OCI-LY7 (cell line): Measurements from ENCODE around the gene PI4K2A. TPM values are rescaled to one million over a fixed set of nuclear protein-coding genes. Genes with fewer than 3 reads are reported as not detected.

Experiments used
- BruUV-seq: library from RNA; stranded (reverse); fragments of 400-500 nt; replicated peaks from 2 replicates; lab custom pipeline; 2021; lab: Mats Ljungman, UMichigan
- CTCF ChIA-PET: fragments of 300-600 bp; sonication (Branson Sonifier 250); formaldehyde crosslinking; loops from one replicate; lab custom pipeline; 2022; ENCODE audit warnings: antibody characterized with exemption; ENCODE audit not compliant: unreplicated experiment; lab: Charles Lee
- POLR2A ChIA-PET: fragments of 300-600 bp; sonication (Branson Sonifier 250); formaldehyde crosslinking; loops from one replicate; lab custom pipeline; 2022; ENCODE audit warnings: antibody characterized with exemption; lab: Charles Lee
- DNase-seq: peaks from one replicate; pipeline ENCODE4 v3.0.0-alpha.2; 2015; ENCODE audit warnings: low spot score
- H2AFZ ChIP-seq: fragments of 200-600 bp; sonication (generic), shearing (Covaris generic); 2 replicates; pipeline ENCODE4 v1.6.1; 2014; ENCODE audit warnings: mild to moderate bottlenecking, antibody characterized with exemption, low read length, moderate library complexity
- H3K27ac ChIP-seq: fragments of 200-600 bp; sonication (generic); 2 replicates; pipeline ENCODE4 v1.5.1; 2014; ENCODE audit warnings: mixed run types, low read depth, mild to moderate bottlenecking, moderate library complexity, low read length, inconsistent platforms; ENCODE audit not compliant: poor library complexity, severe bottlenecking
- H3K36me3 ChIP-seq: fragments of 200-600 bp; sonication (generic); 2 replicates; pipeline ENCODE4 v1.6.1; 2014; ENCODE audit warnings: mild to moderate bottlenecking, antibody characterized with exemption, low read length, moderate library complexity, mixed read lengths; ENCODE audit not compliant: insufficient read depth
- H3K4me1 ChIP-seq: fragments of 200-600 bp; sonication (generic); 2 replicates; pipeline ENCODE4 v1.5.1; 2014; ENCODE audit warnings: mild to moderate bottlenecking, low read length; ENCODE audit not compliant: insufficient read depth, poor library complexity, severe bottlenecking
- H3K4me2 ChIP-seq: fragments of 200-600 bp; sonication (generic); 2 replicates; pipeline ENCODE4 v1.6.1; 2014; ENCODE audit warnings: mild to moderate bottlenecking, low read length
- H3K4me3 ChIP-seq: fragments of 200-600 bp; sonication (generic); 2 replicates; pipeline ENCODE4 v1.5.1; 2014; ENCODE audit warnings: mild to moderate bottlenecking, low read depth, low read length; ENCODE audit not compliant: poor library complexity, severe bottlenecking
- H3K79me2 ChIP-seq: fragments of 200-600 bp; sonication (generic); 2 replicates; pipeline ENCODE4 v1.6.1; 2016; ENCODE audit warnings: low read depth, mild to moderate bottlenecking, low read length, moderate library complexity, mixed read lengths; ENCODE audit not compliant: insufficient read depth
- H3K9me2 ChIP-seq: fragments of 200-600 bp; sonication (generic); 2 replicates; pipeline ENCODE4 v1.6.1; 2016; ENCODE audit warnings: mild to moderate bottlenecking, low read length, mixed read lengths; ENCODE audit not compliant: insufficient read depth
- H3K9me3 ChIP-seq: fragments of 200-600 bp; sonication (generic); 2 replicates; pipeline ENCODE4 v1.6.1; 2014; ENCODE audit warnings: mild to moderate bottlenecking, mixed run types, low read length, mixed read lengths
- H4K20me1 ChIP-seq: fragments of 200-600 bp; sonication (generic); 2 replicates; pipeline ENCODE4 v1.6.1; 2014; ENCODE audit warnings: mild to moderate bottlenecking, antibody characterized with exemption, low read length, moderate library complexity, mixed read lengths; ENCODE audit not compliant: insufficient read depth
- CTCF ChIP-seq: fragments of 200-600 bp; sonication (generic); conservative IDR thresholded peaks from 2 replicates; pipeline ENCODE4 v1.5.1; 2014; ENCODE audit warnings: mild to moderate bottlenecking, antibody characterized with exemption, low read length, moderate library complexity, mixed read lengths
- EZH2phosphoT487 ChIP-seq: fragments of 200-600 bp; sonication (generic); IDR thresholded peaks from 2 replicates; pipeline ENCODE4 v1.6.1; 2018; ENCODE audit warnings: low read depth, borderline replicate concordance, mild to moderate bottlenecking, mixed run types, antibody characterized with exemption, low read length, moderate library complexity, mixed read lengths
- intact Hi-C: fragments of 100-400 bp; cut with micrococcal nuclease; formaldehyde crosslinking; loops from one replicate; pipeline ENCODE4 v1.10.0; 2022; ENCODE audit not compliant: unreplicated experiment
- total RNA-seq, 2 experiments: library from RNA; depleted of rRNA in 1 of 2; stranded (reverse); fragments of >200 nt in 1 of 2; shearing (Covaris generic) in 1 of 2; gene quantifications; 2 replicates each; pipeline ENCODE4 v1.2.3, GENCODE V29; 2014 to 2022

PI4K2A gene
- total RNA-seq, 2 experiments from 2014 or later = 9.2 to 12.7 TPM

- Histone ChIP-seq H3K4me3 (no peak overlapping the region), H3K9me2 (no peaks in the 10 kb centered on the region), H3K4me2 (no peak overlapping the region), H2AFZ (no peak overlapping the region), H3K27ac (no peak overlapping the region), H3K9me3 (no peaks in the 10 kb centered on the region), H3K79me2 (no peaks in the 10 kb centered on the region), H3K36me3 (no peaks in the 10 kb centered on the region), H3K4me1 (no peaks in the 10 kb centered on the region), H4K20me1 (no peaks in the 10 kb centered on the region)
- no TSS peak for BruUV-seq
- intact Hi-C loops = no loop called here
- ChIA-PET CTCF (no interaction called here), POLR2A (interaction anchor here (0.7 kb wide), 5 partner anchors 16 to 1926 kb away, joined by 3 to 5 read pairs (median 5); no protein-coding TSS in a partner anchor)
- no peak for DNase-seq
- TF ChIP-seq CTCF (no peak), EZH2phosphoT487 (no peak)
Observed at GRCh38 chr10:97618285-97618684, 22.2 kb upstream of the PI4K2A start.

- POLR2A ChIA-PET = interaction anchor here (0.7 kb wide), 2 partner anchors 20 to 242 kb away, joined by 3 to 5 read pairs; no protein-coding TSS in a partner anchor
- BruUV-seq = no TSS peak
- H3K4me3 ChIP-seq = no peak overlapping the region
- CTCF ChIA-PET = no interaction called here
- TF ChIP-seq EZH2phosphoT487 (no peak), CTCF (no peak)
- no peaks in the 10 kb centered on the region for H3K4me1 ChIP-seq
- no peak overlapping the region for H2AFZ ChIP-seq
- no peaks in the 10 kb centered on the region for H3K79me2 ChIP-seq
- H3K27ac ChIP-seq = no peak overlapping the region
- no peaks in the 10 kb centered on the region for H3K36me3 ChIP-seq
- H3K9me2 ChIP-seq = no peaks in the 10 kb centered on the region
- intact Hi-C loops = no loop called here
- DNase-seq = no peak
- H4K20me1 ChIP-seq = no peaks in the 10 kb centered on the region
- H3K9me3 ChIP-seq = no peaks in the 10 kb centered on the region
- H3K4me2 ChIP-seq = no peak overlapping the region
Observed at GRCh38 chr10:97618733-97619132, 21.7 kb upstream of the PI4K2A start.

- H3K27ac ChIP-seq = no peak overlapping the region
- no peak for DNase-seq
- no peaks in the 10 kb centered on the region for H3K79me2 ChIP-seq
- no peaks in the 10 kb centered on the region for H3K4me1 ChIP-seq
- ChIA-PET CTCF (no interaction called here), POLR2A (interaction anchor here (0.5 to 0.7 kb wide), 3 partner anchors 93 to 169 kb away, joined by 4 read pairs; no protein-coding TSS in a partner anchor)
- TF ChIP-seq CTCF (no peak), EZH2phosphoT487 (no peak)
- H4K20me1 ChIP-seq = no peaks in the 10 kb centered on the region
- no peaks in the 10 kb centered on the region for H3K36me3 ChIP-seq
- no peaks in the 10 kb centered on the region for H3K9me2 ChIP-seq
- no peak overlapping the region for H2AFZ ChIP-seq
- no peak overlapping the region for H3K4me2 ChIP-seq
- intact Hi-C loops = no loop called here
- H3K9me3 ChIP-seq = no peaks in the 10 kb centered on the region
- no TSS peak for BruUV-seq
- no peak overlapping the region for H3K4me3 ChIP-seq
Observed at GRCh38 chr10:97623277-97623676, 17.2 kb upstream of the PI4K2A start.
